Measurements from ENCODE around the gene NEU1. TPM values are rescaled to one million over a fixed set of nuclear protein-coding genes. Genes with fewer than 3 reads are reported as not detected.

NEU1 gene
- total RNA-seq, 3 donors from 2014 or later (not counting 1 experiment from before 2014, with no cell fraction given) = 36.1 to 69.6 (median 51.5) TPM

GRCh38 chr6:31896493-31896855 is 33.9 kb upstream of the NEU1 start:
- intact Hi-C loops (cut with micrococcal nuclease) = loop anchor here (5.0 kb wide), 1 partner anchor 61 kb away; the partner anchor contains the start of genes NELFE and SKIC2
- peak overlapping the region; percentile 81 for H3K27ac ChIP-seq (ENCODE audit: low read length)
- no peaks in the 10 kb centered on the region for H3K27me3 Mint-ChIP-seq (ENCODE audit: low read depth in 2 of 2)
- ATAC-seq (no peak), DNase-seq (no peak)
- WGBS (ENCODE audit: insufficient coverage) = 69% methylated on average over 4 of the region's 4 CpGs
- no peaks in the 10 kb centered on the region for H3K9me3 ChIP-seq (ENCODE audit: control insufficient read depth, insufficient read depth, low read length)
- peak overlapping the region; percentile 76 for H3K4me3 ChIP-seq (ENCODE audit: low read length)
- H3K36me3 ChIP-seq (ENCODE audit: control insufficient read depth, insufficient read depth, low read length) = peaks cover 20% of the 10 kb centered on the region
- H3K4me3 Mint-ChIP-seq = peak overlapping the region; percentile 89
- peak overlapping the region; percentile 86 to 92 for H3K27ac Mint-ChIP-seq
- TF ChIP-seq, protein P1, sequence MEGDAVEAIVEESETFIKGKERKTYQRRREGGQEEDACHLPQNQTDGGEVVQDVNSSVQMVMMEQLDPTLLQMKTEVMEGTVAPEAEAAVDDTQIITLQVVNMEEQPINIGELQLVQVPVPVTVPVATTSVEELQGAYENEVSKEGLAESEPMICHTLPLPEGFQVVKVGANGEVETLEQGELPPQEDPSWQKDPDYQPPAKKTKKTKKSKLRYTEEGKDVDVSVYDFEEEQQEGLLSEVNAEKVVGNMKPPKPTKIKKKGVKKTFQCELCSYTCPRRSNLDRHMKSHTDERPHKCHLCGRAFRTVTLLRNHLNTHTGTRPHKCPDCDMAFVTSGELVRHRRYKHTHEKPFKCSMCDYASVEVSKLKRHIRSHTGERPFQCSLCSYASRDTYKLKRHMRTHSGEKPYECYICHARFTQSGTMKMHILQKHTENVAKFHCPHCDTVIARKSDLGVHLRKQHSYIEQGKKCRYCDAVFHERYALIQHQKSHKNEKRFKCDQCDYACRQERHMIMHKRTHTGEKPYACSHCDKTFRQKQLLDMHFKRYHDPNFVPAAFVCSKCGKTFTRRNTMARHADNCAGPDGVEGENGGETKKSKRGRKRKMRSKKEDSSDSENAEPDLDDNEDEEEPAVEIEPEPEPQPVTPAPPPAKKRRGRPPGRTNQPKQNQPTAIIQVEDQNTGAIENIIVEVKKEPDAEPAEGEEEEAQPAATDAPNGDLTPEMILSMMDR (IDR thresholded peaks at IDR 0.05) = no peak
- H3K27me3 ChIP-seq (ENCODE audit: control insufficient read depth, insufficient read depth, low read length) = no peaks in the 10 kb centered on the region
- H3K4me1 Mint-ChIP-seq = peaks cover 30 to 42% of the 10 kb centered on the region in 2 donors
- H3K36me3 Mint-ChIP-seq = peaks cover under 1% of the 10 kb centered on the region
- peaks cover 45% of the 10 kb centered on the region for H3K4me1 ChIP-seq (ENCODE audit: control insufficient read depth, insufficient read depth, low read length)
- no peaks in the 10 kb centered on the region for H3K9me3 Mint-ChIP-seq

GRCh38 chr6:31892821-31893220 is 30.2 kb upstream of the NEU1 start:
- intact Hi-C loops (cut with micrococcal nuclease) = no loop called here
- peaks cover 7% of the 10 kb centered on the region for H3K36me3 Mint-ChIP-seq

DNA sequence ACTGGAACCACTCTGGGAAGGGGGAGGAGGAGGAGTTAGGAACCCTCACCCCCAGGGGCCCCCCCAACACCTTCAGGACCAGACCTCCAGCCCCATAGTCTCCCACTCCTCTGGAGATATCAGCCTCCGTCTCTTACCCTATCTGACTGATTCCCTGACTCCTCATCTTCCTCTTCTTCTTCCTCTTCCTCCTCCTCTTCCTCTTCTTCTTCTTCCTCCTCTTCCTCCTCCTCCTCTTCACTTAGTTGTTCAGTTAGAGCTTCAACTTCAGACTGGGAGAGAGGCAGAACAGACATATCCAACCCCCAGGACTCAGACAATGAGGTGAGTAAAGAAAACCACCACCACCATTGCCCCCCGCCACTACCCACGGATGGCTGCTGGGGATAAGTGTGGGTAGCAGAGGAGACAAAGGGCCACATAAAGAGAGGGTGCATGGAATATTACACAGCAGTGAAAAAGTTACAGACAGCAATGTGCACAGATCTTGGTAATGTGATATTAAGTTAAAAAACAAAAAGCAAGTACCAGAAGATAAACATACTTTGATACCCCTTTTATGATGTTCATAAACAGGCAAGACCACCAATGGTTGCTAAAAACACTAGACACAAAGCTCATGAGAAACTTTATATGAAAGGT is 26.8 kb upstream of the NEU1 start:
- 95% methylated on average over 3 of the region's 3 CpGs for WGBS (ENCODE audit: insufficient coverage)
- peaks cover 61% of the 10 kb centered on the region for H3K36me3 ChIP-seq (ENCODE audit: control insufficient read depth, insufficient read depth, low read length)
- peaks cover 7% of the 10 kb centered on the region in 2 donors for H3K4me1 Mint-ChIP-seq
- no peak overlapping the region for H3K4me3 ChIP-seq (ENCODE audit: low read length)
- intact Hi-C loops (cut with micrococcal nuclease) = no loop called here
- TF ChIP-seq, protein P1 (IDR thresholded peaks at IDR 0.05) = no peak
- DNase-seq = no peak
- H3K4me3 Mint-ChIP-seq = no peak overlapping the region
- H3K27me3 ChIP-seq (ENCODE audit: control insufficient read depth, insufficient read depth, low read length) = no peaks in the 10 kb centered on the region
- no peak for ATAC-seq
- H3K4me1 ChIP-seq (ENCODE audit: control insufficient read depth, insufficient read depth, low read length) = no peaks in the 10 kb centered on the region
- no peak overlapping the region for H3K27ac ChIP-seq (ENCODE audit: low read length)
- no peak overlapping the region for H3K27ac Mint-ChIP-seq
- no peaks in the 10 kb centered on the region for H3K9me3 ChIP-seq (ENCODE audit: control insufficient read depth, insufficient read depth, low read length)
- H3K9me3 Mint-ChIP-seq = no peaks in the 10 kb centered on the region
- peaks cover 14% of the 10 kb centered on the region for H3K36me3 Mint-ChIP-seq
- H3K27me3 Mint-ChIP-seq (ENCODE audit: low read depth in 2 of 2) = no peaks in the 10 kb centered on the region

More at GRCh38 chr6:31892821-31893220, 30.2 kb upstream of the NEU1 start:
- 77% methylated on average over 6 of the region's 6 CpGs for WGBS (ENCODE audit: insufficient coverage)
- TF ChIP-seq, protein P1 (IDR thresholded peaks at IDR 0.05) = no peak
- H3K4me1 ChIP-seq (ENCODE audit: control insufficient read depth, insufficient read depth, low read length) = peaks cover 10% of the 10 kb centered on the region
- H3K27me3 ChIP-seq (ENCODE audit: control insufficient read depth, insufficient read depth, low read length) = no peaks in the 10 kb centered on the region
- Mint-ChIP-seq H3K27me3 (ENCODE audit: low read depth in 2 of 2) (no peaks in the 10 kb centered on the region), H3K9me3 (no peaks in the 10 kb centered on the region), H3K4me1 (peaks cover 13 to 15% of the 10 kb centered on the region in 2 donors), H3K4me3 (no peak overlapping the region), H3K27ac (no peak overlapping the region)
- ATAC-seq (no peak), DNase-seq (no peak)
- no peak overlapping the region for H3K4me3 ChIP-seq (ENCODE audit: low read length)
- no peaks in the 10 kb centered on the region for H3K9me3 ChIP-seq (ENCODE audit: control insufficient read depth, insufficient read depth, low read length)
- peaks cover 45% of the 10 kb centered on the region for H3K36me3 ChIP-seq (ENCODE audit: control insufficient read depth, insufficient read depth, low read length)
- H3K27ac ChIP-seq (ENCODE audit: low read length) = no peak overlapping the region
